Spinal cord (tissue), 10 donors: Measurements from ENCODE around the gene HOXA11. TPM values are rescaled to one million over a fixed set of nuclear protein-coding genes. Genes with fewer than 3 reads are reported as not detected.
A peak's percentile ranks its signal among the peaks of the same experiment; 100 is the strongest.

Source experiments
- DNase-seq, 6 donors: peaks; one replicate each; pipeline versions ENCODE4 v3.0.0 to v3.0.0-alpha.2; 2013 to 2015; ENCODE audit warnings: low spot score in 6 of 6, low read depth in 4 of 6
- H3K27ac ChIP-seq: one replicate; pipeline ENCODE4 v1.5.1; 2013; ENCODE audit warnings: low read depth, low read length, control low read depth
- H3K27me3 ChIP-seq: one replicate; pipeline ENCODE4 v1.6.1; 2013; ENCODE audit warnings: low read length; ENCODE audit not compliant: control insufficient read depth, insufficient read depth
- H3K36me3 ChIP-seq: one replicate; pipeline ENCODE4 v1.6.1; 2013; ENCODE audit warnings: low read length; ENCODE audit not compliant: control insufficient read depth, insufficient read depth
- H3K4me1 ChIP-seq: one replicate; pipeline ENCODE4 v1.6.1; 2013; ENCODE audit warnings: low read length; ENCODE audit not compliant: control insufficient read depth, insufficient read depth
- H3K4me3 ChIP-seq: one replicate; pipeline ENCODE4 v1.5.1; 2013; ENCODE audit warnings: low read depth, low read length, control low read depth
- H3K9me3 ChIP-seq: one replicate; pipeline ENCODE4 v1.6.1; 2013; ENCODE audit warnings: low read length; ENCODE audit not compliant: control insufficient read depth, insufficient read depth
- WGBS: methylation state at CpG from one replicate; pipeline ENCODE4 v1.1.5; 2013; ENCODE audit warnings: missing lambda C conversion rate; ENCODE audit not compliant: insufficient coverage; 5-methylcytosine and 5-hydroxymethylcytosine counted together
- long read RNA-seq, 4 donors: transcript quantifications; one replicate each; lab custom pipeline, GENCODE V29; 2026
- polyA plus RNA-seq, 2 donors: library from polyadenylated mRNA; unstranded; fragments of 120-200 nt; gene quantifications; one replicate each; pipeline ENCODE4 v1.2.1, GENCODE V29; 2013; ENCODE audit not compliant: insufficient read length in 2 of 2
- total RNA-seq, 2 donors: library from RNA; depleted of rRNA in 1 of 2; stranded (reverse); fragments of 120-200 nt in 1 of 2; fragments of >200 nt in 1 of 2; gene quantifications; one replicate each; pipeline versions ENCODE4 v1.2.3 to v1.2.4, GENCODE V29; 2013 to 2014
- donor health status: healthy.

The HOXA11 gene
- total RNA-seq (1 to 10 TPM in 1 of 2 donors, not detected in 1; 2.2 TPM), polyA plus RNA-seq (under 1 TPM in 1 of 2 donors, not detected in 1; 0.27 TPM)
- long read RNA-seq, donor 1, result 0 reads
- long read RNA-seq, donor 2, result 0 reads
- long read RNA-seq, donor 3, partial matches to known transcripts, result 0 of 1 reads
- long read RNA-seq, donor 3, other reads (novel, unspliced or antisense), result 0 of 1 reads
- long read RNA-seq, donor 4, result 0 reads

DNA sequence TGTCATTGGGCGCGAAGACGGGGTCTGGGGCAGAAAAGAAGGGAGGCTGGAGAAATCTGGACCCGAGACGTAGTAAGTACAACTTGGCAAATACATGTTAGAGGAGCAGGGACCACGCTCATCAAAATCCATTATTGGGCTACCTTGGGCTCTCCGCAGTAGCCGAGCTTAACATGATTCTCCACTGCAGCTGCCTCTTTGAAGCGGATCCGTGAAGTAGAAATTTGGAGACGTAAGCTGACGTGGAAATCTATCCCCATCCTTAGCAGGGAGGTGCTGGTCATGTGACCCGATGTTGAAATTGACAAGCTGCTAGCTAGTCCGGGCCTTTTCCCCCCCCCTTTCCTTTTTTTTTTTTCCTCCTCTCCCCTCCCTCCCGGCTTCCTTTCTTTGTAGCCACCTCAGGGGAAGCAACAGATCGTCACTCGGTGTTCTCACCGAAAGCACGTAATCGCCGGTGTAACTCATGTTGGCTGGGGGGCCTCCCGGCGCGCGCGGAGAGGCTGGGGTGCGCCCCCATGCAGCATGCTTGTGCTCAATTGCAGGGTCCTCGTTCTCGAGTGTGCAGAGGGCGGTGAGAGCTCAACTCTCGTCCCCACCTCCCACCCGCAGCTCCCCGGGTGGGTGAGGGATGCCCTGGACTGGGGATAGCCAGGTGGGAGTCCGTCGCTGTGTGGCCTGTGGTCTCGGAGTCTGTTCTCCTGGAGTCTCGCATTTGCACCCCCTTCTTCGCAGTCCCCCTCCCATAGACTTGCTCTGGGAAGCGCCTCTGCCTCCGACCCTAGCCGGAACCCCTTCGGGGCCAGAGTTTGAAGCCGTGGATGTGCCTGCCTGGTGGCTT lies at the start of gene HOXA11:
Gene HOXA11 (minus strand): TSS at position 220 of the 841 bp plus-strand sequence. CDS start 88 bp downstream, at position 132.
- peak within 1 kb of the TSS; percentile 53 for H3K4me3 ChIP-seq

DNA sequence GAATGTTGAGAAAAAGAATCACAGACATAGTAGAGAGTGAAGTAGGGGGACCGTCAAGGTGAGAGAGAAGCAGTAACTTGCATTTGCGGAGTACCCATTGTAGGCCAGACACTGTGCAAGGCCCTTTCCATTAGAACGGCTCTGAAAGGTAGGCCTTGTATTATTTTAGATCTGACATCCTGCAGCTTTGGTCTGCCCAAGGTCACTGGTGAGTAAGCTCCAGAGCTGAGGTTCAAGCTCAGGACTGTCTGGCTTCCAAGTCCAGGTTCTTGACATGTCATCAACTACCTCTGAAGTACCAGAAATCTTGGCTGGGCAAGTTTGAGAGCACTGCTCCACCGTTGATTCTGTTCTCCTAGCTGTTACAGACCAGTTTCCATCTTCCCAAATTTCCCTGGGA lies 44.4 kb upstream of the HOXA11 start:
- peaks cover 50% of the 10 kb centered on the region for H3K27me3 ChIP-seq
- no peaks in the 10 kb centered on the region for H3K36me3 ChIP-seq

More for the DNA sequence above, at the start of gene HOXA11:
- H3K27me3 ChIP-seq, result peaks cover 99% of the 10 kb centered on the region
- peaks cover 68% of the 10 kb centered on the region for H3K4me1 ChIP-seq
- H3K9me3 ChIP-seq, result no peaks in the 10 kb centered on the region
- H3K27ac ChIP-seq, result peak within 1 kb of the TSS; percentile 83
- H3K36me3 ChIP-seq, result no peaks in the 10 kb centered on the region
- 4% methylated on average over 37 of the region's 43 CpGs for WGBS
- DNase-seq, result peak in 1 of 6 donors; percentile 53

GRCh38 chr7:27224983-27225934 lies 40.2 kb upstream of the HOXA11 start:
- Histone ChIP-seq H3K36me3 (no peaks in the 10 kb centered on the region), H3K27me3 (peaks cover 86% of the 10 kb centered on the region), H3K4me3 (no peak overlapping the region), H3K27ac (no peak overlapping the region), H3K9me3 (no peaks in the 10 kb centered on the region), H3K4me1 (peaks cover 8% of the 10 kb centered on the region)
- 3% methylated on average over 58 of the region's 61 CpGs for WGBS
- no peak for DNase-seq

More for the DNA sequence above, 44.4 kb upstream of the HOXA11 start:
- 88% methylated on average over 4 of the region's 4 CpGs for WGBS
- DNase-seq, result no peak
- H3K4me3 ChIP-seq, result no peak overlapping the region
- peaks cover 8% of the 10 kb centered on the region for H3K4me1 ChIP-seq
- H3K9me3 ChIP-seq, result no peaks in the 10 kb centered on the region
- H3K27ac ChIP-seq, result no peak overlapping the region

GRCh38 chr7:27223941-27224575 lies 39.0 kb upstream of the HOXA11 start:
- H3K4me1 ChIP-seq, result peaks cover 8% of the 10 kb centered on the region
- no peaks in the 10 kb centered on the region for H3K9me3 ChIP-seq
- H3K4me3 ChIP-seq, result no peak overlapping the region
- H3K36me3 ChIP-seq, result no peaks in the 10 kb centered on the region
- DNase-seq, result no peak
- H3K27me3 ChIP-seq, result peaks cover 91% of the 10 kb centered on the region
- H3K27ac ChIP-seq, result no peak overlapping the region

GRCh38 chr7:27221201-27221797 lies 36.3 kb upstream of the HOXA11 start:
- no peaks in the 10 kb centered on the region for H3K9me3 ChIP-seq
- no peaks in the 10 kb centered on the region for H3K36me3 ChIP-seq
- no peak for DNase-seq
- no peak overlapping the region for H3K27ac ChIP-seq
- peaks cover 89% of the 10 kb centered on the region for H3K27me3 ChIP-seq
- peaks cover 8% of the 10 kb centered on the region for H3K4me1 ChIP-seq
- WGBS, result no CpG with 5 or more reads among the region's 3 CpGs
- H3K4me3 ChIP-seq, result no peak overlapping the region

- Histone ChIP-seq H3K27me3 (peaks cover 89% of the 10 kb centered on the region), H3K27ac (no peak overlapping the region), H3K36me3 (no peaks in the 10 kb centered on the region), H3K9me3 (no peaks in the 10 kb centered on the region), H3K4me3 (no peak overlapping the region), H3K4me1 (peaks cover 6% of the 10 kb centered on the region)
- DNase-seq, result no peak
- 10% methylated on average over 45 of the region's 45 CpGs for WGBS
These were observed 35.5 kb upstream of the HOXA11 start for GRCh38 chr7:27220440-27220955.

GRCh38 chr7:27219821-27220220 lies 34.8 kb upstream of the HOXA11 start:
- Histone ChIP-seq H3K9me3 (no peaks in the 10 kb centered on the region), H3K4me1 (no peaks in the 10 kb centered on the region), H3K36me3 (no peaks in the 10 kb centered on the region), H3K27me3 (peaks cover 89% of the 10 kb centered on the region), H3K27ac (no peak overlapping the region), H3K4me3 (no peak overlapping the region)
- no peak for DNase-seq
- 61% methylated on average over 3 of the region's 4 CpGs for WGBS

DNA sequence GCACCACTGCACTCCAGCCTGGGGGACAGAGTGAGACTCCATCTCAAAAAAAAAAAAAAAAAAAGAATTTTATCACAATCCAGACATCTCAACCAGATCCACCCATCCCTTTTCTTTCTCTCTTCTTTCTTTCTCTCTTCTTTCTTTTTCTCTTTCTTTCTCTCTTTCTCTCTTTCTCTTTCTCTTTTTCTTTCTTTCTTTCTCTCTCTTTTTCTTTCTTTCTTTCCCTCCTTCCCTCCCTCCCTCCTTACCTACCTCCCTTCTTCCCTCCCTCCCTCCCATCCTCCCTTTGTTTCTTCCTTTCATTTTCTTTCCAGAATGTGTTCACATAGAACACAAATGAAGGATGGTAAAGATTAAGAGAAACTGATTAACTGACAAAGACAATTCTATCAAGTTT lies 32.9 kb upstream of the HOXA11 start:
- no peak overlapping the region for H3K4me3 ChIP-seq
- no peak for DNase-seq
- H3K36me3 ChIP-seq, result no peaks in the 10 kb centered on the region
- peaks cover 89% of the 10 kb centered on the region for H3K27me3 ChIP-seq
- H3K27ac ChIP-seq, result no peak overlapping the region
- H3K4me1 ChIP-seq, result peaks cover 13% of the 10 kb centered on the region
- no peaks in the 10 kb centered on the region for H3K9me3 ChIP-seq
